Keratinocyte (primary cell): ENCODE results near the gene RPS19BP1.

Experiments used
- EZH2 ChIP-seq: IDR thresholded peaks from one replicate; pipeline ENCODE4 v1.6.1; 2012; ENCODE audit warnings: inconsistent platforms, mild to moderate bottlenecking, low read length, moderate library complexity
- TF ChIP-seq, protein P1 (sequence below), 3 experiments: IDR thresholded peaks in 1 of 3; conservative IDR thresholded peaks in 1 of 3; optimal IDR thresholded peaks in 1 of 3; 2 replicates in 2 of 3; 3 replicates in 1 of 3; pipeline versions ENCODE3 to v1.5.1; 2011; ENCODE audit warnings: low read length in 3 of 3, mild to moderate bottlenecking in 3 of 3, moderate library complexity in 2 of 3, control low read depth in 1 of 3, inconsistent platforms in 1 of 3; ENCODE audit not compliant: insufficient read depth in 2 of 3; ENCODE audit errors: extremely low read depth in 1 of 3

DNA sequence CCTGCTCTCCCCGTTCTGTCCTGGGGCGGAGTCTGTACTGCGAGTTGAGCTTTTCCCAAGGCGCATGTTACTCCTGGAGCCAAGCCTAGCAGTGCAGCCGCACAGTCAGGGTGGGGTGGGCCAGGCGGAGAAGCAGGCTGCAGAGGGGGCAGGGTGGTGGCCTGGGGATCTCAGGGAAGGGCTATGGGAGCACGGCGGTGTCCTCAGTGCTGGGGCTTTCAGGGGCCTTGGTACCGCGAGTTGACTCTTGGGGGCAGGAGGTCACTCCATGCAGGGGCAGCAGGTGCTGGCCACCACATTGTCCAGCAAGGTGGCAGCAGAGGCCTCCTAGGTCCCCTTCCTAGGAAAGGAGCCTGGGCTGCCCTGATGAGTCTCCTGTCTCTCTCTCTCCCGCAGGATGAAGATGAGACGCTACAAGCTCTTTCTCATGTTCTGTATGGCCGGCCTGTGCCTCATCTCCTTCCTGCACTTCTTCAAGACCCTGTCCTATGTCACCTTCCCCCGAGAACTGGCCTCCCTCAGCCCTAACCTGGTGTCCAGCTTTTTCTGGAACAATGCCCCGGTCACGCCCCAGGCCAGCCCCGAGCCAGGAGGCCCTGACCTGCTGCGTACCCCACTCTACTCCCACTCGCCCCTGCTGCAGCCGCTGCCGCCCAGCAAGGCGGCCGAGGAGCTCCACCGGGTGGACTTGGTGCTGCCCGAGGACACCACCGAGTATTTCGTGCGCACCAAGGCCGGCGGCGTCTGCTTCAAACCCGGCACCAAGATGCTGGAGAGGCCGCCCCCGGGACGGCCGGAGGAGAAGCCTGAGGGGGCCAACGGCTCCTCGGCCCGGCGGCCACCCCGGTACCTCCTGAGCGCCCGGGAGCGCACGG is 45.4 kb downstream of the RPS19BP1 start:
- TF ChIP-seq, protein P1, sequence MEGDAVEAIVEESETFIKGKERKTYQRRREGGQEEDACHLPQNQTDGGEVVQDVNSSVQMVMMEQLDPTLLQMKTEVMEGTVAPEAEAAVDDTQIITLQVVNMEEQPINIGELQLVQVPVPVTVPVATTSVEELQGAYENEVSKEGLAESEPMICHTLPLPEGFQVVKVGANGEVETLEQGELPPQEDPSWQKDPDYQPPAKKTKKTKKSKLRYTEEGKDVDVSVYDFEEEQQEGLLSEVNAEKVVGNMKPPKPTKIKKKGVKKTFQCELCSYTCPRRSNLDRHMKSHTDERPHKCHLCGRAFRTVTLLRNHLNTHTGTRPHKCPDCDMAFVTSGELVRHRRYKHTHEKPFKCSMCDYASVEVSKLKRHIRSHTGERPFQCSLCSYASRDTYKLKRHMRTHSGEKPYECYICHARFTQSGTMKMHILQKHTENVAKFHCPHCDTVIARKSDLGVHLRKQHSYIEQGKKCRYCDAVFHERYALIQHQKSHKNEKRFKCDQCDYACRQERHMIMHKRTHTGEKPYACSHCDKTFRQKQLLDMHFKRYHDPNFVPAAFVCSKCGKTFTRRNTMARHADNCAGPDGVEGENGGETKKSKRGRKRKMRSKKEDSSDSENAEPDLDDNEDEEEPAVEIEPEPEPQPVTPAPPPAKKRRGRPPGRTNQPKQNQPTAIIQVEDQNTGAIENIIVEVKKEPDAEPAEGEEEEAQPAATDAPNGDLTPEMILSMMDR (optimal IDR thresholded peaks at IDR 0.05 in 1 of 3, IDR thresholded peaks at IDR 0.05 in 1 of 3, conservative IDR thresholded peaks at IDR 0.05 in 1 of 3; ENCODE audit: extremely low read depth in 1 of 3, insufficient read depth in 2 of 3, low read length in 3 of 3) = no peak
- TF ChIP-seq EZH2 = no peak
